D721Med (cell line): ENCODE data around the gene TOR1A.

Experiments
- DNase-seq: peaks from one replicate; pipeline ENCODE4 v3.0.0; 2011; ENCODE audit warnings: low spot score; ENCODE audit not compliant: insufficient read length
- FAIRE-seq: peaks from 2 replicates; lab custom pipeline; 2011; peaks lifted over from hg19 to GRCh38; lab: Jason Lieb, UNC
- CTCF ChIP-seq: IDR thresholded peaks from 2 replicates; pipeline ENCODE4 v1.5.1; 2012; ENCODE audit warnings: mild to moderate bottlenecking, control low read depth; ENCODE audit not compliant: insufficient read depth; ENCODE audit errors: missing control alignments

The TOR1A gene

DNA sequence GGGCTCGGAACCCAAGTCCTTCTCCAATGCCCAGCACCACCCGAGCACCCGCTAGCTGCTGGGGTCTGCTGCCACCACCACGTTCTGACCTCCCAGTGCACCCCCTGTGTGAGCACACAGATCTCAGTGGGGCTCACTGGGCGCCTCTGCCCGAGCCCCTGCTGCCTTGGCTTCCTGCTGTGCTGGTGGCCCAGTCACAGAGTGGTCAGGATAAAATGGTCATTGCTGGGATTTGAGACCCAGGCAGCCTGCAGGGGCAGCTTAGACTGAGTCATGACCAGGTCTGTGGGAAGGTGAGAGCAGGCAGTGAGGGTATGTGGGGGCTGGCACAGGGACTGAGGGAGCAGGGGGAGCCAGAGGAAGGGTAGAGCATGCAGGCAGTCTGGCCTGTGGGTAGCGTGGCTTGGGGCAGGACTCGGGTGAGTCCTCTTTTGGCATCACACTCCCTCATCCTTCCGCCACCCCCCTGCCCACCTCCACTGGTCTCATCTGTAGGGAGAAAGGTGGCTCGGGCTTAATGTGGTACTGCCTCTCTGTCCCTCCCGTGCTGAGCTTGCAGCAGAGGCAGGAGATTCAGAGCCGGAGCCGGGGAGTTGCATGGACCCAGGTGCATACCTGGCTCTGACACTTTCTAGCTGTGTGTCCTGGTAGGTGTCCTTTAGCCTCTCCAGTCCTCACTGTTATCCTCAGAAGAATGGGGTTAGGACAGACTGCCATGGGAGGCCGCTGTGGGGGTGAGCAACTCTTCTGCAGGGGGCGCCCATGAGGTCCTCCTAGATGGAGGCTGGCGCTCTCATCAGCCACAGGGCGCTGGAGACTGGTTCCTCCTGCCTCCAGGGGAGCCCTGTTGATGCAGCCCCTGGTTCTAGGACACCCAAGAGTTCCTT is 43.4 kb upstream of the TOR1A start:
- no peak for DNase-seq
- no peak for TF ChIP-seq CTCF
- FAIRE-seq, result no peak

DNA sequence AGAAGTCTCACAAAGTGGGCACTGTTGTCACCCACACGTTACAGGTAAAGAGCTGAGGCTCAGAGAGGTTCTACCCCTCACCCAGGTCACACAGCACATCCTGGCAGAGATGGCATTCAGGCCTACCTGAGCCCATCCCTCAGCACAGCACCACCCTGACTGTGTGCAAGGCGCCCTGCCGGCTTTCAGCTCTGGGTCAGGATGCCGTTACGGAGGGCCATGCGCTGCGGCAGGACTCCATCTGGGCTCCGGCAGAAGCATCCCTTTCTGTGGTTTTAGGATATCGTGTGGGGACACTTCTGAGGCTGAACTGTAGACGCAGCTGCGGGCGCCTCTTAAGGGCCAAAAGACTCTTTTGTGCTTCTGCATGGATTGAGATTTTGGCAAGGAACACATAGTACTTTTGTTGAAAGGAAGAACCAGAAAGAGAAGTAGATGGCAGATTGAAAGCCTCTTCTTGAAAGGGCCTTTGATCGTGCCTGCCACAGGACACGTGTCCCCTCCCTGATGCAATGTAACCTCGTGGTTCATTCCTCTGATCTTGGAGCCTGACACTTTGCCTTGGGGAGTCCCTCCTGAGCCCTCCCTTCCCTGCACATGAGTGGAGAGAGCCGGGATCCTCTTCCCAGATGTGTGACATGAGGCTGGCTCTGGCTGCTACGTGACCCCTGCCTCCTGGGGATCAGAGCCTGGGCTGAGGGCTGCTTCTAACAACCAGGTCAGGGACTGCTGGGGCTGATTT is 42.6 kb upstream of the TOR1A start:
- no peak for FAIRE-seq
- DNase-seq, result no peak
- no peak for TF ChIP-seq CTCF

GRCh38 chr9:129865668-129866320 is 41.9 kb upstream of the TOR1A start:
- TF ChIP-seq CTCF, result no peak
- DNase-seq (no peak), FAIRE-seq (no peak)

GRCh38 chr9:129864991-129865647 is 41.2 kb upstream of the TOR1A start:
- FAIRE-seq (no peak), DNase-seq (no peak)
- TF ChIP-seq CTCF, result no peak

GRCh38 chr9:129863059-129863690 is 39.2 kb upstream of the TOR1A start:
- no peak for TF ChIP-seq CTCF
- no peak for FAIRE-seq
- no peak for DNase-seq

GRCh38 chr9:129861447-129861827 is 37.5 kb upstream of the TOR1A start:
- FAIRE-seq (no peak), DNase-seq (no peak)
- no peak for TF ChIP-seq CTCF
